GM12891 (cell line): ENCODE results near the gene ISOC2.

Experiments used
- DNase-seq: peaks from one replicate; pipeline ENCODE4 v3.0.0; 2011; ENCODE audit warnings: low spot score; ENCODE audit not compliant: insufficient read length
- FAIRE-seq: peaks from 2 replicates; lab custom pipeline; 2011; peaks lifted over from hg19 to GRCh38; lab: Jason Lieb, UNC
- PAX5 ChIP-seq: IDR thresholded peaks from 2 replicates; pipeline ENCODE4 v1.6.1; 2011; ENCODE audit warnings: low read length, moderate library complexity, mild to moderate bottlenecking; ENCODE audit not compliant: insufficient read depth, severe bottlenecking
- POLR2A ChIP-seq: IDR thresholded peaks from 2 replicates; pipeline ENCODE4 v1.6.1; 2011; ENCODE audit warnings: low read depth, low read length, control low read depth
- POLR2AphosphoS5 ChIP-seq: IDR thresholded peaks from 2 replicates; pipeline ENCODE4 v1.6.1; 2011; ENCODE audit warnings: low read depth, low read length, control low read depth
- POU2F2 ChIP-seq: IDR thresholded peaks from 2 replicates; pipeline ENCODE4 v1.6.1; 2011; ENCODE audit warnings: low read depth, mild to moderate bottlenecking, control low read depth, low read length, moderate library complexity
- SPI1 ChIP-seq: IDR thresholded peaks from 2 replicates; pipeline ENCODE4 v1.6.1; 2011; ENCODE audit warnings: low read depth, low read length, control low read depth
- TAF1 ChIP-seq: IDR thresholded peaks from 2 replicates; pipeline ENCODE4 v1.6.1; 2011; ENCODE audit warnings: low read depth, low read length, control low read depth

The ISOC2 gene

DNA sequence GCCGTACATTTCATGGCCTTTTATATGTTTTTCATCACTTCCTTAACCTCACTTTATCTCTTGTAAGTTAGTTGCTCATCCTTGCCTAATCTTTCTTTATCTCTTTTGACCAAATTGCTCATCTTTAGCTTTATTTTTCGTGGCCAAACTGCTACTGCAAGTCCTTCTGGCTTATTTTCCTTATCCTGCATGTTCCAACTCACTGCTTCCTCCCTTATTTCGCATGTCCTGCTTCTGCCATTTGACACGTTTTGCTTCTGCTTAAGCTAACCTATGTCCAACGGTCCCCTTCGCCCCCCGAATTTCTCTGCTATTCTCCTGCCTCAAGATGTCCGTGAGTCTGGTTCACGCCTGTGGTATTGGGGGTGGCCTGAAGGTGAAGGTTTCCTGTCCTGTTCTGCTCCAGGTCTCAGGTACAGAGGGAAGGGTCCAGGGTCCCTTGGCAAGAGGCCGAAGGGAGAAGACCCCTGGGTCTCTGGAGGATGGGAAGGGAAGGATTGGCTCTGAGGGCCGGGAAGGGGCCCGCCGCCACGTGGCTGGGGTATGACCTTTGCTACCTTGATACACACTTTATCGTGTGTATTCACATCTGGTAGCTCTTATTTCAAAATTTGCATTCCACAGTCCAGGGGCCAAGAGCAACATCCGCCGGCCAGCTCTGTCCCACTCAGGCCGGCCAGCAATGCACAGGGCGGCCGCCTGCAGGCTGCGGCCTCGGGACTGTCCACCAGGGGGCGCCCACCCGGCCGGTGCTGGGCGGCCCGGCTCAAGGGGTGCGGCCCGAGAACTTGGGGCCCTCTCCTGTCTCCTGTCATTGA is 6.0 kb upstream of the ISOC2 start:
- FAIRE-seq (peak; percentile 71), DNase-seq (peak; percentile 89)
- TF ChIP-seq SPI1, result no peak
- TF ChIP-seq POLR2AphosphoS5, result no peak
- TF ChIP-seq POLR2A, result no peak
- TF ChIP-seq PAX5, result no peak
- no peak for TF ChIP-seq TAF1
- no peak for TF ChIP-seq POU2F2

DNA sequence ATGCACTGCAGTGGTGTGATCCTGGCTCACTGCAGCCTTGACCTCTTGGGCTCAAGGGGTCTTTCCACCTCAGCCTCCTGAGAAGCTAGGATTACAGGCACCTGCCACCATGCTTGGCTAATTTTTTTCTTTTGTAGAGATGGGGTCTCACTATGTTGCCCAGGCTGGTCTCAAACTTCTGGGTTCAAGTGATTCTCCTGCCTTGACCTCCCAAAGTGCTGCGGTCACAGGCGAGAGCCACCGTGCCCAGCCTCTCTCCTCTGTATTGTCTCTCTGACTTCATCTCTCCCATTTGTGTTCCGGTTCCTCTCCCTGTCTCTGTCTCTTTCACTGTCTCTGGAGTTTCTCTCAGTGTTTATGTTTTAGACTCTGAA is 4.8 kb upstream of the ISOC2 start:
- FAIRE-seq (no peak), DNase-seq (no peak)
- TF ChIP-seq POU2F2, result no peak
- TF ChIP-seq TAF1, result no peak
- TF ChIP-seq PAX5, result no peak
- TF ChIP-seq POLR2A, result no peak
- no peak for TF ChIP-seq SPI1

DNA sequence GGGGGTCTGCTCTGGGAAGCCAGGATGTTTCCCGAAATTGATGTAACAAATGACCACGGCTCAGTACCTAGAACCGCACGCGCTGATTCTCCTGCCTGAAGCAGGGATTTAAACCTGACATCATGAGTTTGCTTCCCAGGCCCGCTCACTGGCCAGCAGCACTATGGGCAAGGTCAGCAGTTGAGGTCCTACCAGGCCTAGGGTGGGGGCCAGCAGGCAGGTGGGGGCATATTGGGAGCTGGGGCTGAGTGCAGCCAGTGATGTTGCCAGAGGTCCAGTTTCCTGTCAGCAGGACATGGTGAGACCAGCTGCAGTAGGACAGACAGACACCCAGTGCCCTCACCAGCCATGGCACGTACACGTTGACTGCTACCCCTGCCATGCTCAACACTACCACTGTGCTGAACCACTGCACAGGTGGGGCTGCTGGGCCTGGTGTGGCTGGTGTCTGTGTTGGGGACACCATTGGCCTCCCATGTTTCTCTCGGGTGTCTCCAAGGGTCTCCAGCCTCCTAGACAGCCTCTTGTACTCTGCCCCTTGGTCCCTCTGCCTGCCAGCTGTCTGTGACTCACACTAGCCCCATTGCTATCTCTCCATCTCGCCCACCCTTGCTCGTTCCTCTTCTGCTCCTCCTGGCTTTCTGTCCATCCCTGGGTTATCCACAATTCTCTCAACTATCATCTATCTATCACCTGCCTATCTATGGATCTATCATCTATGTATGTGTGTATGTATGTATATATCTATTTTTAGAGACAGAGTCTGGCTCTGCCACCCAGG is 4.2 kb upstream of the ISOC2 start:
- no peak for DNase-seq
- FAIRE-seq, result no peak
- TF ChIP-seq PAX5, result no peak

DNA sequence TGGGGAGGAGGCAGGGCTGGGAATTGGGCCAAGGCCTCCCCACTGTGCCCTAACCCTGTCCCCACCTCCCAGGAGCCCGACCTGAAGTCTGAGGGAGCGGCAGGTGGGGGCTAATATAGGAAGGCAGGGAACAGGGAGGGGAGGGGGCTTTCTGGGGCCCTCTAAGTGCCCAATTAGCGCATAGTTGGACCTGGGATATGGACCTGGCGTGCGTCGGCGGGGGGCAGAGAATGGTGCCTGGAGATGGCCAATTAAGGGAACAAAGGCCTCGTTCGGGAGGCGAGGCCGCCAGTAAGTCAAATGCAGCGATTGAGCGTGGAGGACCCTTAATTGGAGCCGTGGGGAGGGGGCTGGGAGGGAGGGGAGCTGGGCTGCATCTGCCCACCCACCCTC is 3.2 kb upstream of the ISOC2 start, which contains the start of gene C19orf85:
Gene C19orf85 (minus strand): TSS at position 90 of the 393 bp plus-strand sequence. CDS start 197 bp downstream, outside the sequence.
- DNase-seq, result no peak
- no peak for FAIRE-seq
- TF ChIP-seq POLR2A (no peak), SPI1 (no peak), PAX5 (no peak), POU2F2 (no peak), TAF1 (no peak), POLR2AphosphoS5 (no peak)

DNA sequence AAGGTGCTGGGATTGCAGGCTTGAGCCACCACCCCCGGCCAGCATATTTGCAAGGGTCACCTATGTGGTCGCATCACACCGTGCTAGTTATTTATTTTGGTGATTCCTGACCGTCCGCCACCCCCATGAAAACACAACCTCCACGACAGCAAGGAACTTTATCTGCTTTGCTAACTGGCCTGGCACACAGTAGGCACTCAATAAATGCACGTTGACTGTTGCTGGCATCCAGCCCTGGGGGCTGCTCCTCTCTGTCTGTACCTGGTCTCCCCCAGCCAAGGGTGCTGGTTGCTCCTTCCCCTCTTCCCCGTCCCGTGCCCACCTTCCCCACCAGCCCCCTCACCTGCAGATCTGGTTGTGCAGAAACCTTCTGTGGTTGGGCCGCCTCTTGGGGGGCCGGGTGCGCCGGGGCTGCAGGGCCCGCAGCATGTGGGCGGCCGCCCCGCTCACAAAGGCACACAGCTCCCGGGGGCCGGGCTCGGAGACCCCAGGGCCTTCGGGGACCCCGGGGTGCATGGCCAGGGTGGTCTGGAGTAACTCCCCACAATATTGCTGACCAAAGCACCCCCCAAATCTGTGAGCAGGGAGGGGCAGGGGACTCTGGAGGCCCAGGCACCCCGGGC is 2.7 kb upstream of the ISOC2 start:
- no peak for DNase-seq
- no peak for FAIRE-seq
- TF ChIP-seq POU2F2 (no peak), SPI1 (no peak), TAF1 (no peak), POLR2AphosphoS5 (no peak), PAX5 (no peak), POLR2A (no peak)

DNA sequence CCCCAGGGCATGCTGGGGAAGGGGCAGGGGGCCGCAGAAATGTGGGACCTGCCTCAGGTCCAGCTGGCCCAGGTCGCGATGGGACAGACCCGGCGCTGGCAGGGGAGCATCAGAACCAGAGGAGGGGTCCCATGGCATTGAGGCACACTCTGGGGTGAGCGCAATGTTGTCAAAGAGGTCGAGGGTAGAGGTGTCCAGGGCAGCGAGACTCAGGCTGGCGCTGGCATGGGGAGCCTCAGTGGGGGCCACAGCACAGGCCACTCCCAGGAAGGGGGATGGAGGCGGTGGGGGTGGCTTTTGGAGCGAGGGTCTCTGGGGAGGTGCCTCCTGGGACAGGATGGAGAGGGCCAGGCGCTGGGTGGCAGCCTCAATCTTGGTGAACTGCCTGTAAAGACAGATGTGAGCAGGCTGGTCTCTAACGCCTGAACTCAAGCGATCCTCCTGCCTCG is 2.2 kb upstream of the ISOC2 start:
- TF ChIP-seq TAF1 (no peak), POLR2A (no peak), POLR2AphosphoS5 (no peak), POU2F2 (no peak), SPI1 (no peak), PAX5 (no peak)
- FAIRE-seq (no peak), DNase-seq (no peak)

DNA sequence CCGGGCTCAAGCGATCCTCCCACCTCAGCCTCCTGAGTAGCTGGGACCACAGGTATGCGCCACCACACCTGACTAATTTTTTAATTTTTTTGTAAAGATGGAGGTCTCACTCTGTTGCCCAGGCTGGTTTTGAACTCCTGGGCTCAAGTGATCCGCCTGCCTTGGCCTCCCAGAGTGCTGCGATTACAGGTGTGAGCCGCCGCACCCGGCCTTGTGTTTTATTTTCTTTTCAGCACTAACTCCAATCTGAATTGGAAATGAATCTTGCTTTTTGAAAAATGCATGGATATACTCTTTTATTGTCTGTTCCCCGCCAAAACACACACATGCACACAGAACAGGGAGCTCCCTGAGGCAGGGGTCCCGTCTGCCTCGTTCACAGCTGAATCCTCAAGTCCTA is 1.3 kb upstream of the ISOC2 start:
- DNase-seq (no peak), FAIRE-seq (no peak)
- TF ChIP-seq TAF1, result no peak
- no peak for TF ChIP-seq POU2F2
- TF ChIP-seq POLR2A, result no peak
- TF ChIP-seq PAX5, result no peak
- no peak for TF ChIP-seq POLR2AphosphoS5
- TF ChIP-seq SPI1, result no peak

DNA sequence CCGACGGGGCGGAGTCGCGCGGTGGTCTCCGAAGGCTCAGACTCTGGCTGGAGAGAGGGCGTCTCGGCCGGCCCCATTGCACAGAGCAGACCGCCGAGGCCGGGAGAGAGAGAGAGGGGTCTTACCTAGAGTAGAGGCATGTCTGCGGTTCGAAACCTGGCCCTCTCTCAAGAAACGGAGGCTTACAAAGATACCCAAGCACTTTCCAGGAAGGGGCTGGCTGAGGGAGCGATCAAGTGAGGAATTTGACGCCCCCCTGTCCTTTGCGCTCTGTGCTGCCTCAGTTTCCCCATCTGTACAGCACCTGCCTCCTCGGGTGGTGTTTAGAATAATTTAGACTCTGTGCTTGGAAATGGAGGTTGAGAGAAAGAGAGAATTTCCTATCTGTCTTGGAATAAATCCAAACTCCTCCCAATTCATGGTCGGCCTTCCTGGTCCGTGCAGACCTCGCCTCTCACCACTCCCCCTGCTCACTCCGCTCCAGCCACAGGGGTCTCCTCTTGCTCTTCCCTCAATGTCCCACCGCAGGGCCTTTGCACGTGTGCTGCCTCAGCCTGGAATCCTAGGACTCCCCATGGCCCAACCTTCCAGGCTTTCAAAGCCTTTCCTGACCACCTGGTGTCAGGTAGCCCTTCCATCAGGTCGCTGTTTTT is 658 bp upstream of the ISOC2 start:
- DNase-seq (no peak), FAIRE-seq (peak; percentile 5)
- TF ChIP-seq POLR2A, result no peak
- TF ChIP-seq SPI1, result no peak
- TF ChIP-seq TAF1, result no peak
- TF ChIP-seq PAX5, result no peak
- no peak for TF ChIP-seq POU2F2
- no peak for TF ChIP-seq POLR2AphosphoS5

DNA sequence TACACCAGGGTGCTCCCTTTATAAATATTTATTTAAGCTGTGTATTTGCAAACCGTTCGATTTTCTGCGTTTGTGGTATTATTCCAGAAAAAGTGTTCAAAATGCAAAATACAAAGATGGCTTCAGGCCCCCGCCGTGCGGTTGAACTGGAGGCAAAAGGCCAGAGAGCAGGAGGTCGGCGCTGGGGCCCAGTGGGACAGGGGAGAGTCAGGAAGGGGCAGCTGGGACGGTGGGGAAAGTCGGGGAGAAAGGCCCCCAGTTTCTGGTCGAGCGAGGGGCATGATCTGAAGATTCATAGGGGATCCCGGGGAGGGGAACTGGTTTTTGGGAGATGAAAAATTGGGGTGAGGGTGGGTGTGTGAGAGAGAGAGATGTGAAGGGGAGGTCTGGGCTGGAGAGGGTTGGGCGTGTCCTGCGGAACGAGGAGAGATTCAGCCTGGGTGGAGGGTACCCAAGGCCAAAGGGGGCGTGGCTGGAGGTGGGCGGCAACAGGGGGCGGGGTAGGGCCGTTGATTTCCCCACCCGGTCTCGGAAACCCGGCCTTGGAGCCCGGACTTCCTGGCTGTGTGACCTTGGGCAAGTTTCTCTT is 678 bp downstream of the ISOC2 start:
- no peak for TF ChIP-seq POLR2AphosphoS5
- TF ChIP-seq POLR2A, result no peak
- TF ChIP-seq PAX5, result no peak
- no peak; the same call in 1 of the 2 replicates for TF ChIP-seq POU2F2
- TF ChIP-seq SPI1, result no peak
- no peak for TF ChIP-seq TAF1
- DNase-seq, result no peak
- peak; percentile 57 for FAIRE-seq

DNA sequence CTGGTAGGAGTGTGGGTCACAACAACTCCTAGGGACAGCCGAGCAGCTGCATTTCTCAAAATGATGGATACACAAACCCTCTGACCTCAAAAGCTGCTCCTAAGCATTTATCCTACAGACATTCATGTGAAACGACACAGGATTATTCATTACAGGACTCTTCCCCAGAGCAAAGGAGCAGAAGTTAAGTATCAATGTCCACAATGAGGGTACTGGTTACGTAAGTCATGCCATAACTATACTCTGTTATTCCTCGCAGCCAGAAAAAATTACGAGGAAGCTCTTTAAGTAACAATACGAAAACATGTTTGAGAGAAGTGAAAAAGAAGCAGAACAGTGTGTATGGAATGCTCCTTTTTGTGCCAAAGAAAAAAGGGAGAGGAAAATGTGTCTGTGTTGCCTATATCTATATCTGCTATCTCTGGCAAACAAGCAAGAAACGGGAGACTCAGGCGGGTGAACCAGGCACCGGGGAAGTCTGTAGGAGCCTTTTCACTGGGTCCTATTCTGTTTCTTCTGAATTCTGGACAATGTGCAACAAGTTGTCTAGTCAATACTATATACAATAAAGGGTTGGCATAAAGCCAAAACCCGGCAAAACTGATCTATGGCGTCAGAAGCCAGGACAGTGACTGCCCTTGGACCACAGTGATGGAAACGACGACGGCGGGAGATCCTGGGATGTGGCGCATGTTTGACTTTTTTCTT is 1.3 kb downstream of the ISOC2 start:
- DNase-seq (no peak), FAIRE-seq (no peak)
- no peak for TF ChIP-seq POLR2A
- TF ChIP-seq PAX5, result no peak
- TF ChIP-seq POLR2AphosphoS5, result no peak
- TF ChIP-seq POU2F2, result no peak
- TF ChIP-seq SPI1, result no peak
